Measurements from ENCODE around the gene KCNA1.

DNA sequence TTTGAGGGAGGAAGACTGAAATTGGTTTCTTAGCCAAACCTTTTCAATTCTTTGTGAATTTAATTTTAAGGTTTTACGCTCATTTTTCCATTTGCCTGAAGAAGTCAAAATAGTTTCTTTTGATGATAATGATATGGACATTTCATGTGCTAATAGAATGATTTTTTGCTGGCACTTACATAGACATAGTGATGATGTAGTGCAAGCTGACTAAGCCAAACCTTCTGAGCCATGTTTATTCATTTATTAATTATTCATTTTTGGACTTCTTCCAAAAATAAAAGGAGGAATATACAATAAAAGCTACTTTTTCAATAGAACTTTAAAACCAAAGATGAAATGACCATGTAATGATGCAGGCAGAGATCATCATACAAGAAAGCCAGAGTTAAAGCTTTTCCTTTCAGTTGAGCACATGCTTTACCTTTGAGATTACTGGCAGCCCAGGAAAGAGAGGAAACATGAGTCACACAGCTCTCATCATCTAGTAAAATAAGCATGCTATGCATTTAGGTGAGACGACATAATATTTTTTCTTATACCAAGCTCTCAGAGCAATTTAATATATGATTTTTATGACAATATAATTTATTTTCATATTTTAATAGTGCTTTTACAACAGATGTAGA lies 24.8 kb downstream of the KCNA1 start:
- TF ChIP-seq CTCF (optimal IDR thresholded peaks at IDR 0.05 in 1 of 3, IDR thresholded peaks at IDR 0.05 in 1 of 3, conservative IDR thresholded peaks at IDR 0.05 in 1 of 3; ENCODE audit: extremely low read depth in 1 of 3, insufficient read depth in 2 of 3, low read length in 3 of 3), result no peak
- TF ChIP-seq EZH2 (IDR thresholded peaks at IDR 0.05; ENCODE audit: low read length), result no peak
